T-helper 2 cell (primary cell): ENCODE measurements around the gene RAB37.

Source experiments
- DNase-seq, 5 experiments: peaks; one replicate each; pipeline versions ENCODE4 v3.0.0 to v3.0.0-alpha.2; 2012 to 2022

Gene RAB37

GRCh38 chr17:74746376-74746775 lies 9.3 kb downstream of the RAB37 start:
- DNase-seq = no peak

GRCh38 chr17:74746922-74747321 lies 9.9 kb downstream of the RAB37 start:
- no peak for DNase-seq

- no peak for DNase-seq
These were observed 11.1 kb downstream of the RAB37 start for GRCh38 chr17:74748279-74748528.

- peak; percentile 87 to 96 (median 90) for DNase-seq
These were observed 11.6 kb downstream of the RAB37 start, which contains the start of gene NHERF1 for GRCh38 chr17:74748529-74749278. Gene NHERF1 (plus strand): TSS chr17:74748628. CDS start chr17:74748847, 219 bp downstream.

- DNase-seq = peak in 2 of 5 experiments; percentile 31 to 66
These were observed 12.4 kb downstream of the RAB37 start for GRCh38 chr17:74749279-74750038.

- DNase-seq = no peak
These were observed 12.9 kb downstream of the RAB37 start for GRCh38 chr17:74750039-74750326.

- no peak for DNase-seq
These were observed 13.4 kb downstream of the RAB37 start for GRCh38 chr17:74750327-74751069.

GRCh38 chr17:74752415-74752814 lies 15.4 kb downstream of the RAB37 start:
- DNase-seq = no peak

- no peak for DNase-seq
These were observed 15.9 kb downstream of the RAB37 start for GRCh38 chr17:74752822-74753401.

- DNase-seq = no peak
These were observed 17.8 kb downstream of the RAB37 start for GRCh38 chr17:74754832-74755231.

- no peak for DNase-seq
These were observed 18.5 kb downstream of the RAB37 start for GRCh38 chr17:74755533-74755932.

GRCh38 chr17:74756891-74757290 lies 19.8 kb downstream of the RAB37 start:
- DNase-seq = no peak

- no peak for DNase-seq
These were observed 20.4 kb downstream of the RAB37 start for GRCh38 chr17:74757502-74757901.

GRCh38 chr17:74757931-74758847 lies 21.1 kb downstream of the RAB37 start:
- no peak for DNase-seq

GRCh38 chr17:74758848-74759168 lies 21.8 kb downstream of the RAB37 start:
- no peak for DNase-seq

- DNase-seq = peak in 4 of 5 experiments; percentile 21 to 86 (median 57)
These were observed 22.3 kb downstream of the RAB37 start for GRCh38 chr17:74759243-74759801.

GRCh38 chr17:74759941-74760340 lies 22.9 kb downstream of the RAB37 start:
- no peak for DNase-seq

- no peak for DNase-seq
These were observed 23.5 kb downstream of the RAB37 start for GRCh38 chr17:74760404-74761105.

- DNase-seq = no peak
These were observed 24.4 kb downstream of the RAB37 start for GRCh38 chr17:74761419-74761818.

- DNase-seq = no peak
These were observed 24.9 kb downstream of the RAB37 start for GRCh38 chr17:74761931-74762330.
